SU-DHL-6 (cell line): ENCODE data around the gene FAM177A1.
"Not testable (repeated sequence)": the region's sequence is repeated elsewhere in the genome, so short reads cannot be mapped to it uniquely, and the experiment has no call there.

Source experiments
- H2AFZ ChIP-seq: fragments of 200-600 bp; sonication (generic); 2 replicates; pipeline ENCODE4 v1.6.1; 2014; ENCODE audit warnings: low read depth, mild to moderate bottlenecking, moderate library complexity, mixed read lengths, antibody characterized with exemption, low read length; ENCODE audit not compliant: severe bottlenecking
- H3F3A ChIP-seq: fragments of 200-600 bp; shearing (Covaris generic); 2 replicates; pipeline ENCODE4 v1.6.0; 2016; ENCODE audit warnings: antibody characterized with exemption, mild to moderate bottlenecking; ENCODE audit not compliant: insufficient read depth
- H3K27ac ChIP-seq: fragments of 200-600 bp; sonication (generic); 2 replicates; pipeline ENCODE4 v1.5.1; 2016; ENCODE audit warnings: low read depth, mild to moderate bottlenecking, low read length, moderate library complexity, mixed read lengths
- H3K27me3 ChIP-seq: fragments of 200-600 bp; sonication (generic), shearing (Covaris generic); 2 replicates; pipeline ENCODE4 v1.6.0; 2014; ENCODE audit warnings: mild to moderate bottlenecking, low read length
- H3K36me3 ChIP-seq: fragments of 200-600 bp; sonication (generic); 2 replicates; pipeline ENCODE4 v1.6.1; 2014; ENCODE audit warnings: mild to moderate bottlenecking, low read length, mixed read lengths
- H3K4me2 ChIP-seq: fragments of 300-600, 200-600 bp; shearing (Covaris generic), sonication (generic); 2 replicates; pipeline ENCODE4 v1.6.0; 2014; ENCODE audit warnings: low read length, low read depth, mild to moderate bottlenecking; ENCODE audit not compliant: poor library complexity, severe bottlenecking
- H3K4me3 ChIP-seq: fragments of 200-600 bp; sonication (generic); 2 replicates; pipeline ENCODE4 v1.5.1; 2014; ENCODE audit warnings: antibody characterized with exemption, low read length, mild to moderate bottlenecking, mixed read lengths; ENCODE audit not compliant: insufficient read depth, poor library complexity, severe bottlenecking
- H3K79me2 ChIP-seq: fragments of 200-600 bp; sonication (generic); 2 replicates; pipeline ENCODE4 v1.6.1; 2014; ENCODE audit warnings: mild to moderate bottlenecking, low read length, moderate library complexity; ENCODE audit not compliant: insufficient read depth
- H3K9ac ChIP-seq: fragments of 200-600 bp; sonication (generic); 2 replicates; pipeline ENCODE4 v1.7.0; 2014; ENCODE audit warnings: mild to moderate bottlenecking, low read length
- H3K9me2 ChIP-seq: fragments of 200-600 bp; sonication (generic); replicated peaks from 2 replicates; pipeline ENCODE4 v1.6.1; 2014; ENCODE audit warnings: low read length; ENCODE audit not compliant: insufficient read depth
- H3K9me3 ChIP-seq: fragments of 200-600 bp; sonication (generic); 2 replicates; pipeline ENCODE4 v1.6.1; 2014; ENCODE audit warnings: low read length, mixed read lengths; ENCODE audit not compliant: insufficient read depth
- H4K20me1 ChIP-seq: fragments of 200-600 bp; sonication (generic); 2 replicates; pipeline ENCODE4 v1.6.1; 2014; ENCODE audit warnings: low read depth, mild to moderate bottlenecking, antibody characterized with exemption, low read length, moderate library complexity, mixed read lengths
- CTCF ChIP-seq: fragments of 200-600 bp; sonication (generic); IDR thresholded peaks from one replicate; pipeline ENCODE4 v1.5.1; 2017; ENCODE audit warnings: antibody characterized with exemption, mild to moderate bottlenecking, low read length, moderate library complexity; ENCODE audit not compliant: insufficient read depth, poor library complexity, severe bottlenecking
- EZH2phosphoT487 ChIP-seq: fragments of 200-600 bp; sonication (generic), shearing (Covaris generic); conservative IDR thresholded peaks from 2 replicates; pipeline ENCODE4 v1.6.1; 2018; ENCODE audit warnings: mild to moderate bottlenecking, antibody characterized with exemption, low read length, moderate library complexity, mixed read lengths

The FAM177A1 gene

GRCh38 chr14:35085441-35085840 lies 39.4 kb downstream of the FAM177A1 start:
- no peak overlapping the region for H2AFZ ChIP-seq
- no peaks in the 10 kb centered on the region for H3K9me2 ChIP-seq
- H3K4me2 ChIP-seq: no peak overlapping the region
- H4K20me1 ChIP-seq: no peaks in the 10 kb centered on the region
- no peaks in the 10 kb centered on the region for H3K9me3 ChIP-seq
- H3K36me3 ChIP-seq: peaks cover 17% of the 10 kb centered on the region
- no peaks in the 10 kb centered on the region for H3K27me3 ChIP-seq
- no peak overlapping the region for H3K27ac ChIP-seq
- no peak overlapping the region for H3K9ac ChIP-seq
- no peak for TF ChIP-seq CTCF
- no peak for TF ChIP-seq EZH2phosphoT487
- H3F3A ChIP-seq: peaks cover 14% of the 10 kb centered on the region; the same call in 1 of the 2 replicates
- no peak overlapping the region for H3K4me3 ChIP-seq
- no peaks in the 10 kb centered on the region for H3K79me2 ChIP-seq

GRCh38 chr14:35088514-35088913 lies 42.4 kb downstream of the FAM177A1 start:
- no peaks in the 10 kb centered on the region for H3K9me2 ChIP-seq
- no peaks in the 10 kb centered on the region for H3K27me3 ChIP-seq
- H3K36me3 ChIP-seq: peaks cover 18% of the 10 kb centered on the region
- no peaks in the 10 kb centered on the region for H3K9me3 ChIP-seq
- no peak overlapping the region for H3K27ac ChIP-seq
- no peak for TF ChIP-seq EZH2phosphoT487
- no peak for TF ChIP-seq CTCF
- no peaks in the 10 kb centered on the region for H3K79me2 ChIP-seq
- H3K4me3 ChIP-seq: no peak overlapping the region
- no peak overlapping the region for H3K9ac ChIP-seq
- peaks cover 6% of the 10 kb centered on the region; the same call in 1 of the 2 replicates for H3F3A ChIP-seq
- H4K20me1 ChIP-seq: no peaks in the 10 kb centered on the region
- no peak overlapping the region for H2AFZ ChIP-seq
- no peak overlapping the region for H3K4me2 ChIP-seq

GRCh38 chr14:35094645-35095044 lies 48.6 kb downstream of the FAM177A1 start:
- H3K27ac ChIP-seq, H3K4me3 ChIP-seq, H3K4me2 ChIP-seq, H3K9ac ChIP-seq, H2AFZ ChIP-seq, H3K27me3 ChIP-seq, H3K79me2 ChIP-seq, H3K9me3 ChIP-seq, H3K9me2 ChIP-seq, H4K20me1 ChIP-seq, H3F3A ChIP-seq: not testable (repeated sequence)
- peaks cover 33% of the 10 kb centered on the region for H3K36me3 ChIP-seq

GRCh38 chr14:35107866-35108265 lies 61.8 kb downstream of the FAM177A1 start:
- H3K27me3 ChIP-seq: no peaks in the 10 kb centered on the region
- H3K79me2 ChIP-seq: no peaks in the 10 kb centered on the region
- 0 out of 2 replicates have a peak, but pooled peaks cover 3% of the 10 kb centered on the region for H3F3A ChIP-seq
- H3K9me2 ChIP-seq: no peaks in the 10 kb centered on the region
- H3K9ac ChIP-seq: no peak overlapping the region
- no peaks in the 10 kb centered on the region for H4K20me1 ChIP-seq
- H3K4me3 ChIP-seq: no peak overlapping the region
- H3K4me2 ChIP-seq: no peak overlapping the region
- peaks cover 41% of the 10 kb centered on the region for H3K36me3 ChIP-seq
- no peak for TF ChIP-seq EZH2phosphoT487
- no peak for TF ChIP-seq CTCF
- no peak overlapping the region for H3K27ac ChIP-seq
- H3K9me3 ChIP-seq: peaks cover 5% of the 10 kb centered on the region; the same call in 1 of the 2 replicates
- no peak overlapping the region for H2AFZ ChIP-seq
